HG03066 (cell line): ENCODE measurements around the gene DLL4.
A peak's percentile ranks its signal among the peaks of the same experiment; 100 is the strongest.

Source experiments
- ATAC-seq: cut with Tn5 transposase; IDR thresholded peaks from one replicate; pipeline ENCODE4 v1.9.1; 2021; ENCODE audit warnings: low read depth; ENCODE audit not compliant: unreplicated experiment

DLL4 gene

DNA sequence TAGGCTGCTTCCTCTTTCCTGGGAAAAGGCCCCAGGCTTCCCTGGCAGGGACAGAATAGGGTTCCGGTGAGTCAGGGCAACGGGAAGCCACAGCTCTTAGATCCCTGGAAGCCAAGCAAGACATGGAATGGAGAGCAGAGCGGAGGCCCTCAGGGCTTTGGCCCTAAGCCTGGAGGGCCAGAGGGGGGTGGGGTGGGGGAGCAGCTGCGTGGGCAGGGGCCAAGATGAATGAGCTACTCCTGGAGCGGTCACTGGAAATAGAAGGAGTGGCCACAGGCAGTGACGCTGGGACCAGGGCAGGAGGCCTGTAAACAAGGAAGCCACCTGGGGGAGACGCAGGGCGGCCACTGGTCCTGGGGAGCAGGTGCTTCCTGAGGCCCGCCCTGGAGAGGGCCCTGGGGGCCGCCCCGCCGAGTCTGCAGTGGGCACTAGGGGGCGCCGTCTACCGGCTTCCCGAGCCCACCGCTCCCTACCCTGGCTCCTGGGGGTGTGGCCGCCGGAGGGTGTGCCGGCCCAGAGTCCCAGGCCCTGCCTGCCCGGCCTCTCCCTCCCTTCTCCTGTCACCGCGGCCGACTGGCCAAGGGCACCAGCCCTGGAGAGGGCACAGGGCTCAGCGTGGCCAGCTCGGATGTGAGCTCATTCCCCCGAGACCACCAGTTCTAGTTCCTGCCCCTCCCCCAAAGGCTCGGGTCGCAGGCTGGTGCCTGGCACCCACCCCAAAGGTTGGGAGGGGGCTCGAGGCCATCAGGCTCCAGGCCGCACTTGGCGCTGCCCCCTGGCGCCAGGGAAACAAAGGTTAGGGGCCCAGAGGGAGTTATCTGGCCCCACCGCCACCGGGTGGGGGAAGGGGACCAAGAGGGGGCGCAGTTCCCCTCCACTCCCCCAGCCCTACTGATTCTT is 22.8 kb upstream of the DLL4 start:
- peak; percentile 74 for ATAC-seq

DNA sequence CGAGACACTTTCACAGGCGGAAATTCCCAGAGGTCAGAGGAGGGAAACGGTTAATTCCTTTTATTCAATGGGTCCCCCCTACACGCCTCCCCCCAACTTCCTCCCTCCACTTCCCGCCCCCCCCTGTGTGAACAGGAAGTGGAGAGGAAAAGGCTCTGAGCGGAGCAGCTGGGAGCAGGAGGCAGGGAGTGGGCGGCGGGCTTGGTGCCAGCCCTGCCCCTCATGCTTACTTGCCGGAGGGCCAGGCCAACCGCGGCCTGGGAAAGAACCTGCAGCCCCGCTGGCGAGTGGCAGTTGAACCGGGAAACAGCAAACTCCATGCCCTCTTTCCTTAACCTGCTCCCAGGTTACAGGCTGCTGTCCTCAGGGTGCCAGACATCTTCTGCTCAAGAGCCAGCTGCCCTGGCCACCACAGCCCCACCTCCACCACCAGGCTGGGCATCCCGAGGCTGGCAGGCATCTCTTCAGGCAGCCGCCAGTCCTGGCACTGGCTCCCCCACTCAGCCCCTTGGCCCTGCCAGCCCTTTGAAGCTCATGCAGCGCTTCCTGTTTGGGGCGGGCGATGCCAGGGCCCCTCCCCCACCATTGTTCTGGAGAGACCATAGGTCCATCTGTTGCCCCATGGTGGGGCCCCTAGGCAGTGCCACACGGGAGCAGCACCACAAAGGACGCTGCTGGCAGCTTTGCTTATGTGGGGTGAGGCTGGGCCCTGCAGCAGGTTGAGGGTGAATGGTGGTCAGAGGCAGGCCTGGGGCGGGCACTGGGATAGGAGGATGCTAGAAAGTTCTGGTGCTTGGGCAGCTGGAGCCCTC is 21.9 kb upstream of the DLL4 start:
- ATAC-seq: no peak

DNA sequence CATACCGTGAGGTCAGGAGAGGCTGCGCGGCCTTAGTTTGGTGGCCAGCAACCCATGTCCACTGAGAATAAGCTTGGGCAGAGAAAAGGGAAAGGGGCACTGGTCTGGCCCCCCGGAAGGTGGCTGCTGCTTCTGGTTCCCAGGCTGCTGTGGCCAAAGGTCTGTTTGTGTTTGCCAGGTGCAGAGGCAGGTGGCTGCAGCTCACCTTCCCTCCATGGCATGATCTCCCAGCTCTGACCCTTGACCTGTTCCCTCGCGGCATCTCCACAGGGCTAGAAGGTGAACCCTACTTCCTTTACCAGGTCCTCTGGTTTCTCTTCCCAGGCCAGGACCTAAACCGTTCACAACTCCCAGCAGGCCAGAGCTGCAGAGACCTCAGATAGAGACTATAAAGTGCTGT is 21.0 kb upstream of the DLL4 start:
- ATAC-seq: no peak

DNA sequence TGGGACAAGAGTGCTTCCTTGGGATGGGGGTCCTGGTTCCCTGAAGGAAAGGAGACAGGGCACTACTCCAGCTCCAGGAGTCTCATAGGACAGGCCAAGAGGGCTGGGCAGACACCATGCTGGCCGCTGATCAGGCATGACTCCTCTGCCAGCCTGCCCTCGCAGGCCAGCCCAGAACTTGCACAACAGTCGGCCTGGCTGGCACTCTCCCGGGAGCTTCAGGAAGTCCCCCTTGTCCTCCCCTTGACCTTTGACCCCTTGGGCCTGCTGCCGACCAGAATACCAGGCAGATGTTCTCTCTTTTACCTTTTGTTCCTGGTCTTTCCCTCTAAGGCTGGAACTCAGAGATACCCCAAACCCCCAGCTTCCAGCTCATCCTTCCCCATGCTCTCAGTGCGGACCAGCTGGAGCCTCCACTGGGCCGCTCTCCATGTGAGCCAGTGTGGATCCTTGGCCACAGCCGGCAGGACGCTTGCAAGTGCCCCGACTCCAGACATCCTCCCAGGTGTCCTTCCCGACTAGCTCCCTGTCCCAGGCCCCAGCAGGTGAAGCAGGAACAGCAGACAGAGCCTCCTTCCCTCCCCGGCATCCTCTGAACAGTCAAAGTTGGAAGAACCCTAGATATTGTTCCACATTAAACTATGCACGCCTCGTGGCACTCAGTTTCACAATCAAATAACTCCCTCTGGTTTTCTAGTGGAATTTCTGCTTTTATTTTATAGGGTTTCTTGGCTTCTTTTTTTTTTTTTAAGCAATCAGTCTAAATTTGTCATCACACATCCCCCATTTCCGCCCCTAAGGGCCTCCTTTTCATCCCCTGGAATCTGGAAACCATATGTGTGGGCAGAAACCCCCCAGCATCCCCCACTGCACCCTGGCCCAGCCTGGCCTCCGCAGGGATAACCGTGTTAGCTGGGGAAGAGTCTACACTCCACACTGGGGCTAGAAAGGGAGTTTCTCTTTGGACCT is 19.2 kb upstream of the DLL4 start:
- no peak for ATAC-seq

DNA sequence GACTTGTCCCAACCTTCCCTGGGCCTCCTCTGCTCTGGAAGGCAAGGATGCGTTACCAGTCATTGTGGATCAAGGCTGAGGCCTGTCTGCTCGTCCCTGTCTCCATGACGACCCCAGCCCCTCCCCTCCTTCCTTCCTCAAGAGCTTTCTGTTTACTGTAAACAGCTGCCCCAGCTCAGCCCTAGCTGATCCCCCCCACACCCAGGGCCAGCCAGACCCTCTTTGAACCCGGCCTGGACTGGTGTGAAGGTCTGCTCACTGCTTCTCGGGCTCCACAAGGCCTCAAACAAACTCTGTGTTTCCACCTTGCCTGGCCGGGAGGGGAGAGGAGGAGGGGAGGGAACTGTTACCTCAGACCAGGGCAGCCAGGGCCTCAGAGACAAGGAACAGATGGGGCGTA is 18.0 kb upstream of the DLL4 start:
- no peak for ATAC-seq

DNA sequence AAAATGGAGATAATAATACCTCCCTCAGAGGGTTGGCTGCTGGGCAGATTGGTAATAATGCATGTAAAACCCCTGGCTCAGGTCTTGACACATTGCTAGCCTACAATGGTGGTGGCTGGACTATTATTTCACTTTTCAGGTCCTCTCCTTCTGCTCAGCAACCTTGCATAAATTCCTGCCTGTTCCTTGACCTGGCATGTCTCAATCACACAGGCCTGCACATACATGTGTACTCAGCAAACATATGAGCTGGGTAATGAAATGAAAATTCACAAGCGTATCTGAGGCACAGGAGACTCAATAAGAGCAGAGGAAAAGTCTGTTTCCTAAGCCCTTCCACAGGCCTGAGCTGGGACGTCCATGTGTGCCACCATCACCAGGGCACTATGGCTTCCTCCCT is 17.4 kb upstream of the DLL4 start:
- no peak for ATAC-seq

DNA sequence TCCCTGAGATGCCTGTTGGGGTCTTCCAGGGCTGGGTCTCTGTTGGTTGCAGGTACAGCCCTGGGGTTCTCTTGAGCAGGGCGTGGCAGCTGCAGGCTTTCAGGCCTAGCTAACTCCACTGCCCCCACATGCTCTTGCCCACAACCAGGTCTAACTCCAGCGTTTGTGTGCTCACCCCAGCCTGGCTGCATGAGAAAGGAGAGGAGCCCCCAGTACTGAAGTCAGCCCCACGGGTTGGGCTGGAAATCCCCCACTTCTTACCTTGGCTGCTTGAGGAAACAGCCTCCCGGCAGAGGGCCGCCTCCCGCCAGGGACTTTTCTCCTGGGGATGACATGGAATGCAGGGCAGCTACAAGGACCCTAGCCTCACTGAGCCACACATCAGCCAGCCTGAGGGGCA is 16.7 kb upstream of the DLL4 start:
- ATAC-seq: no peak

DNA sequence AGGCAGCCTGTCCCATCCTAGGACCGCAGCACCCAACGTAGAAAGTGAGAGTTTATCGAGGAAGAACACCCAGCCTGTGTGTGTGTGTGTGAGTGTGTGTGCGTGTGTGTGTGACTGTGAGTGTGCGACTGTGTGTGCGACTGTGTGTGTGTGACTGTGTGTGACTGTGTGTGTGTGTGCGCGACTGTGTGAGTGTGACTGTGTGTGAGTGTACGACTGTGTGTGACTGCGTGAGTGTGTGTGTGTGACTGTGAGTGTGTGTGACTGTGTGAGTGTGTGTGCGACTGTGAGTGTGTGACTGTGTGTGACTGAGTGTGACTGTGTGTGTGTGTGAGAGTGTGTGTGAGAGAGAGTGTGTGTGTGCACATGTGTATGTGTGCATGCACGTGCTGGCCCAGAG is 15.1 kb upstream of the DLL4 start:
- no peak for ATAC-seq

DNA sequence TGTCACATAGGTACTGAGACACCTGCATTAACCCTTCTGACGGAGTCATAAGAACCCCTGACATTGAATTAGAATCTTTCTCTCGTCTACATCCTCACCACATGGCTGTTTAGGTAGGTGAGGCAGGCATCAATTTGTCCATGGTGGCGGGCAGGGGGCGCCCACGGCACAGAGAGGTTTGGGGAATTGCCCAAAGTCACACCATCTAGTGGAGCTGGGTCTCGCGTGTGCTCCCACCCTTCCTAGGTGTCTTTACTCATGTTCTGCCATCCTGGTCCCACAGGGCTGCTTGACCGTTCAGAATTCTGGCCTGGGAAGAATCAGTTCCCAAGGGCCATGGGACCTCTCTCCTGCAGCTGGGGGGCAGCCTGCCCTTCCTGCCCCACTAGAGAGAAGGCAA is 14.7 kb upstream of the DLL4 start:
- no peak for ATAC-seq

DNA sequence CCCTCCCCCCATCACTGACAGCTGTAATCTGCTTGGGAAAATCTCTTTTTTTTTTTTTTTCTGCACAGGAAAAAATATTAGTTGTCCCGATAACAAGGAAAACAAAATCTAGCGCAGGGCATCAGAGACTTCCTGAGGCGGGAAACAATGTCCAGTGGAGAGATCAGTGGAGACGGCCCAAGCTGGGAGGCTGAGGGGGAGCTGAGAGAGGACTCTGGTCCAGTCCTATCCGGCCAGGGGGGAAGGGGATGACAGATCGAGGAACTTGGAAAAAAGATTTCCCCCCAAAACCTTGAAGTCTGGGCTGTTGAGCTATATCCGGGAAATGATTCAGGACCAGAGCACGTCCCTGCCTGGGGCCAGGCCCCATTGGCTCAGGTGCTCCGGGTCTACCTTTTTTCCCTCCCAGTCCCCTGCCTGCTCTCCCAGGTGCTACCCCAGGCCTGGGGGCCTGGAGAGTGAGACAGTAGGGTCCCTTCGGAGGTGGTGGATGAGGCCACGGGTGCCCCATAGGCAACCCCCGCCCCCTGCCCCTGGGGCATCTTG is 14.0 kb upstream of the DLL4 start:
- no peak for ATAC-seq

DNA sequence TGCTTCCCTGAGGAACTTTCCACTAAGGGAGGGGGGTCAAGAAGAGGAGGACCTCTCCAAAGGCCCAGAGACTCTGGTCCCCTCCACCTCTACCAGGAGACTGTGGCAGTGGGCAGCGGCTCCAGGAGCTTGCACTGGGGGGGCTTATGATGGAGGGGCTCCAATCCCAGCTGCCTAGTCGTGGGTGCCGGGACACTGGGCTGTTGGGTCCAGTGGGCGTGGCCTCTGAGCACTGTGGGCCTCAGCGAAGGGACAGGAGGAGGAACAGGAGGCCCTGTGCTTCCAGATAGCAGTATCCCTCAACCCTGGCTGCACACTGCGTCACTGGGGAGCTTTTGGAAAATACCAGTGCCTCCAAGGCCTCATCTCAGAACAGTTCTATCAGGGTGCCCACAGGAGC is 13.5 kb upstream of the DLL4 start:
- ATAC-seq: no peak

DNA sequence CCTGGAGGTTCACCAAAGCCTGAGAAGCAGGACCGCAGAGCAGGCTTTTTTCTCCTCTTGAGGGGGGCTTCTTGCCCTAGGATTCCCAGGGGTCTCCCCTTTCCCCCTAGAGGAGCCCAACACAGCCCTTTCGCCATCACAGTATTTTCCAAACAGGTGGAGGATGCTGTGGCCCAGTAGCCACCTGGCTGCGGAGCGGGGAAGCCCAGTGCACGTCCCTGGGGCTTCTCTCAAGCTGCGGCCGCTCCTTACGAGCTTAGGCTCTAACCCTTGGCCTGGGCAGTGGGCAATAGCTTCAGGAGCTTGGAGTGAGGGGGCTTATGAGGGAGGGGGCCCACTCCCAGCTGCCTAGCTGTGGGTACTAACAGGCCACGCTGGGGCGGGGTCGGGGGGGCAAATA is 11.6 kb upstream of the DLL4 start:
- no peak for ATAC-seq

DNA sequence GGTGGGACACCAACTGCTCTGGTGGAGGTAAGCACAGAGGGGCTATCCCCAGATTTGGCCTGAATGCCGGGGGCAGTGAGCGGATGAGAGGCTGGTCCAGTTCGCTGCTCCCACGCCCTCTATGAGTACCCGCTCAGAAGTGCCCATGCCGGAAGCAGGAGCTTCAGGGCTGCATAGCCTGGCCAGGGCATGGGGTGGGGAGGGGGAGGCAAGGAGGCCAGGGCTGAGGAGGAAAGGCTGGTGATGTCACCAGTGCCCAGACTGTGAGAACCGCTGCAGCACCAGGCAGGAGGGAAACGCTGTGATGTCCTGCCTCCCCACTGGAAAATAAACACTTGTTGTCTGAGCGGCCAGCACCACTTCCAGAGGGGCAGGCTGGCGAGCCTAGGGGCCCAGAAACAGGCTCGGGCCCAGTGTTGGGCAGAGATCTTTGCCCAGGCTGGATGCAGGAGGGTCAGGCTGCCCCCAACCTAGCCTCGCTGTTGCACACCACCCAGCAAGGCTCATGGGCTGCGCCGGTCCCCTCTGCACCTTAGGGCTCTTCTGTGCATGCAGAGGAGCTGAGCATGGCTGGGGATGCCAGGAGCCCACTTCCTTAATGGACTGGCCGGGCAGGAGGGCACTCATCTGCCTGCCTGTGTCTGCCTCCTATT is 10.9 kb upstream of the DLL4 start:
- no peak for ATAC-seq

DNA sequence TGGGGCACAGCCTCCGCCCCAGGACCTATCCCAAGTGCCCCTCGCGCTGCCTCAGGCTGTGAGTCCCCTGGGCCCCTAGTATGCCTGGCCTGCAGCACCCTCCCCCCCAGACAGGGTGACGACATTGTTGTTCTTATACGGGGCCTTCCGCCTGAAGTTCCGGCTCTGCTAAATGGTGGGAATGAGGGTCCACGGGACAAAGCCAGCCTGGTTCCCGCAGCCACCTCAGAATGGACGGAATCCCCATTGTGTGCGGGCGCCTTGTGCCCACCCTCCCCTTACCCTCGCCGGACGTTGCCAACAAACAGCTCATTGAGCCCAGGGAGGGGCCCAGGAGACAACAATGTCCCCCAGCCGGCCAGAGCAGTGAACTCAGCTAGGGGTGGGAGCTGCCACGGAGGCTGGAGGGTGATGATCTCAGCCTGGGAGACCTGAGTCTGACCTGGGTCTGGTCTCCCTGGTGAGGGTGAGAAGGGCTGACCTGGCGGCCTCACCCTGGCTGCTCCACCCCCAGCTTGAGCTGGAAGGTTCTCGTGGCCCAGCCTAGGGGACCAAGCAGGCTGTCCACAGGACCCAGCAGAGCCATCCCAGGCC is 10.2 kb upstream of the DLL4 start:
- ATAC-seq: no peak

DNA sequence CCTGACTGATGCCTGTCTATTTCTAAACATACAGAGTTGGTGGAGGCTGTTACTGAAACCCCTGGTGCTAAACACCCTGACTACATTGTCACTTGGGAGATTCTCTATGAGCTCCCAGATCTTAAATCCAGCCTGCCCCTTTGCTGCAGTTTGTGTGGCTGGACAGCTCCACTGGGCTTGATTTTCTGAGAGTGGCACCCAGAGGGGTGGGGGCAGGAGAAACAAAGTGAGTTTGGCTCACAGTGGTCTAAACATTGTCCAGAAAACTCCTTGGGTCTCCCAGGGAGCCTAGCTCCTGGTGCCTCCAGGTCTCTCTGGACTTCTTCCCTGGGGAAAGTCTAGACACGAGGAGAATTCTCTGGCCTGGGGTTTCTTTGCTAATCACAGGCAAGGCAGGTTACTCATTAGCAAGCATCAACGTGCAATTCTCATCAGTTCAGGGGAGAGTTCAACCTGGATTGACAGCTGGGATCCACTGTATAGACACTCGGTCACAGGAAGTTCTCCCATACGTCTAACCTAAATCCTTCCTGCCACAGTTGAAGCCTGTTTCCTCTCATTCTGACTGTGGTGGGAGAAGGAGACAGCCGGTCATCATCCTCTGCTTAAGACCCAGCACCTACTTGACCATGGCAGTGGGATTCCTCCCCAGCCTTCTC is 7.1 kb upstream of the DLL4 start:
- no peak for ATAC-seq

DNA sequence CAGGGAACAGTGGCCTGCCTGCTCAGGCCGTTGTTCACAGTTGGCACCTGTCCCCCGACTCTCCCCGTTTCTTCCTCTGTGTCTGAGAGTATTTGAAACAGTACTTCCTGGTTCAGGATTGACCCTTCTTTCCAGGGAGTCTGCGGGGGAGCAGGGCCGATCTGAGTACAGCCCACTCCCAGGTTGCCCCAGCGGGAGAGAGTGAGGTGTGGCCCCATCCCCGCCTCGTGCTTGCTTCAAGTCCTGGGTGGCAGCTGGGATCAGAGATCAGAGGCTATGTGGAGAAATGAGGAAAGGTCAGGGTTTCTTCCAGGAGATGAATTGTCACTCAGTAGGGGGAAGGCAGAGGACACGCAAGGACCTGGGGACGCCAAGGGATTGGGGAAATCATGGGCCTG is 6.5 kb upstream of the DLL4 start:
- ATAC-seq: no peak

DNA sequence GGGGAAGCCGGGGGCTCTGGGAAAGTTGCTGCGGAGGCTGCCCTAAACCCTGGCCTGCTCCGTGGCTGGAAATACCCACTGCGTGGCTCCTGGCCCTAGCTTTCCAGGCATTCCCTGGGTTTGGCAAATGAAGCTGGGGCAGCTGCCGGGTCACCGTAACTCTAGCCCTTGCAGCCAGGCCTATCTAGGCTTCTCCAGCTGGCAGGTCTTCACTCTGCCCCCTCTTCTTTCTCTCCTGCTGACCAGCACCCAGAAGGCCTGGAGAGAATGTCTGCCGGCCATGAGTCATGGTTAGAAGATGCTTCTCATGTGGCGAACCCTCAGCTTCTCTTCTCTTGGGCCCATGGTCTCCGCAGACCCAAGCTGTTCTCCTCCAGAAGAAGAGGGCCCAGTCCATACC is 5.6 kb upstream of the DLL4 start:
- no peak for ATAC-seq

DNA sequence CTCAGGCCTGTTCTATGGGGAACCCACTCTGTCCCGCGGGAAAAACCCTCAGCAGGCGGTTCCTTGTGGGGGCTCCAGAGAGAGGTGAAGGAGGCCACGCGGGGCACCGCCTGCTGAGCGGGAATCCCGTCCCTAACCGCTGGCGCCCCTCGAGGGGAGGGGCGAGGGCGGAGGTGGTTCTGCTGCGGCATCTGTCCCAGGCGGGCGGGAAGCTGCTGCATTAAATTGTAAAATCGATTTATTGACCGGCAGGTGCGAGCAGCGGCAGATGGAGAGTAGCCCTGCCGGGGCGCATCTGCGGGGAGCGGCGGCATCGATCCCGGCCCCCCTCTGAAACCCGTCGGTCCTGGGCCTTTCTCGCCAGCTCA is 3.7 kb upstream of the DLL4 start:
- ATAC-seq: no peak
